Measurements from ENCODE around the gene JAG2.

The JAG2 gene

GRCh38 chr14:105162669-105162979 lies 6.0 kb downstream of the JAG2 start:
- POLR2A ChIA-PET = no interaction called here
- H3K9me3 ChIP-seq (ENCODE audit: control insufficient read depth, insufficient read depth, low read depth, low read length) = no peaks in the 10 kb centered on the region
- CTCF ChIA-PET = no interaction called here
- 0 out of 2 replicates have a peak overlapping the region, but pooled peaks have one; percentile 11 for H3K27ac ChIP-seq (ENCODE audit: extremely low read depth, low read depth, low read length)
- TF ChIP-seq, protein P1, sequence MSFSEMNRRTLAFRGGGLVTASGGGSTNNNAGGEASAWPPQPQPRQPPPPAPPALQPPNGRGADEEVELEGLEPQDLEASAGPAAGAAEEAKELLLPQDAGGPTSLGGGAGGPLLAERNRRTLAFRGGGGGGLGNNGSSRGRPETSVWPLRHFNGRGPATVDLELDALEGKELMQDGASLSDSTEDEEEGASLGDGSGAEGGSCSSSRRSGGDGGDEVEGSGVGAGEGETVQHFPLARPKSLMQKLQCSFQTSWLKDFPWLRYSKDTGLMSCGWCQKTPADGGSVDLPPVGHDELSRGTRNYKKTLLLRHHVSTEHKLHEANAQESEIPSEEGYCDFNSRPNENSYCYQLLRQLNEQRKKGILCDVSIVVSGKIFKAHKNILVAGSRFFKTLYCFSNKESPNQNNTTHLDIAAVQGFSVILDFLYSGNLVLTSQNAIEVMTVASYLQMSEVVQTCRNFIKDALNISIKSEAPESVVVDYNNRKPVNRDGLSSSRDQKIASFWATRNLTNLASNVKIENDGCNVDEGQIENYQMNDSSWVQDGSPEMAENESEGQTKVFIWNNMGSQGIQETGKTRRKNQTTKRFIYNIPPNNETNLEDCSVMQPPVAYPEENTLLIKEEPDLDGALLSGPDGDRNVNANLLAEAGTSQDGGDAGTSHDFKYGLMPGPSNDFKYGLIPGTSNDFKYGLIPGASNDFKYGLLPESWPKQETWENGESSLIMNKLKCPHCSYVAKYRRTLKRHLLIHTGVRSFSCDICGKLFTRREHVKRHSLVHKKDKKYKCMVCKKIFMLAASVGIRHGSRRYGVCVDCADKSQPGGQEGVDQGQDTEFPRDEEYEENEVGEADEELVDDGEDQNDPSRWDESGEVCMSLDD (tag by site-specific recombination; IDR thresholded peaks at IDR 0.05) = peak; percentile 98
- no peak for TF ChIP-seq ZNF529 (tag by site-specific recombination; IDR thresholded peaks at IDR 0.05; ENCODE audit: insufficient replicate concordance)
- TF ChIP-seq GLI2 (tag by site-specific recombination; IDR thresholded peaks at IDR 0.05; ENCODE audit: borderline replicate concordance, low read depth) = no peak
- TF ChIP-seq OVOL3 (tag by site-specific recombination; IDR thresholded peaks at IDR 0.05) = no peak
- TF ChIP-seq ZEB2 (tag by site-specific recombination; IDR thresholded peaks at IDR 0.05) = no peak
- TF ChIP-seq ZBTB20 (tag by site-specific recombination; IDR thresholded peaks at IDR 0.05) = peak; percentile 26; the same call in 1 of the 2 replicates
- H3K4me3 ChIP-seq (ENCODE audit: low read depth, low read length) = no peak overlapping the region
- peaks cover 5% of the 10 kb centered on the region; the same call in 1 of the 2 replicates for H3K4me1 ChIP-seq (ENCODE audit: control insufficient read depth, insufficient read depth, low read length)
- peaks cover 0 to 8% of the 10 kb centered on the region in 2 experiments; a peak in 1 of 3 replicates for H3K36me3 ChIP-seq (ENCODE audit: control insufficient read depth in 2 of 2, insufficient read depth in 1 of 2, low read length in 2 of 2)

DNA sequence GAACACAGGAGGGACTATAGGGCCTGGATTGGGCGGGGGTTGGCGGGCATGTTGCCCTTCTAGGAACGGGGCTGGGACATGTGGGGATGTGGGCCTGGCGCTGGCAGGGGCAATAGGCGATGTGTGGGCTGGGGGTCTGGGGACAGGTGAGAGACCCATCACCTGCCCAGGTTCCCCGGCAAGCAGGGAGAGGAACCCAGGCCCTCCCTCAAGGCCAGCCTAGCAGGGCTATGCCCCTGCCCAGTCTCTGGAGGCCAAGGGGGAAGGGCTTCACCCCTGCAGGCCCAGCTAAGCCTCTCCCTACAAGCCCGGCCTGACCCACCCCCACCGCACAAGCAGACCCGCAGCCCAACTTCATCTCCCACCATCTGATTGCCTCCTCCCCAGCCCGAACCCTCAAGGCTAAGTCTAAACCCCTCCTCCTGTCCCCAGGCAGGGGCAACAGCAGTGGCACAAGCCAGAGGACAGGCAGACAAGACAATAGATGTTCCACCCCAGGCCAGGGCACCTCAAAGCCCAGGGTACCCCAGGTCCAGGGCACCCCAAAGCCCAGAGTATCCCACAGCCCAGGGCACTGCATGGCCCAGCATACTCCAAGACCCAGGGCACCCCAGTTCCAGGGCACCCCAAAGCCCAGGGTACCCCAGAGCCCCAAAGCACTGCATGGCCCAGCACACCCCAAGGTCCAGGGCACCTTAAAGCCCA lies 6.5 kb downstream of the JAG2 start:
- Histone ChIP-seq H3K27ac (ENCODE audit: extremely low read depth, low read depth, low read length) (no peak overlapping the region), H3K4me3 (ENCODE audit: low read depth, low read length) (no peak overlapping the region), H3K36me3 (ENCODE audit: control insufficient read depth in 2 of 2, insufficient read depth in 1 of 2, low read length in 2 of 2) (peaks cover 0 to 13% of the 10 kb centered on the region in 2 experiments; a peak in 1 of 3 replicates), H3K4me1 (ENCODE audit: control insufficient read depth, insufficient read depth, low read length) (peaks cover 5% of the 10 kb centered on the region; the same call in 1 of the 2 replicates), H3K9me3 (ENCODE audit: control insufficient read depth, insufficient read depth, low read depth, low read length) (no peaks in the 10 kb centered on the region)
- ChIA-PET CTCF (no interaction called here), POLR2A (no interaction called here)
- TF ChIP-seq, protein P2, sequence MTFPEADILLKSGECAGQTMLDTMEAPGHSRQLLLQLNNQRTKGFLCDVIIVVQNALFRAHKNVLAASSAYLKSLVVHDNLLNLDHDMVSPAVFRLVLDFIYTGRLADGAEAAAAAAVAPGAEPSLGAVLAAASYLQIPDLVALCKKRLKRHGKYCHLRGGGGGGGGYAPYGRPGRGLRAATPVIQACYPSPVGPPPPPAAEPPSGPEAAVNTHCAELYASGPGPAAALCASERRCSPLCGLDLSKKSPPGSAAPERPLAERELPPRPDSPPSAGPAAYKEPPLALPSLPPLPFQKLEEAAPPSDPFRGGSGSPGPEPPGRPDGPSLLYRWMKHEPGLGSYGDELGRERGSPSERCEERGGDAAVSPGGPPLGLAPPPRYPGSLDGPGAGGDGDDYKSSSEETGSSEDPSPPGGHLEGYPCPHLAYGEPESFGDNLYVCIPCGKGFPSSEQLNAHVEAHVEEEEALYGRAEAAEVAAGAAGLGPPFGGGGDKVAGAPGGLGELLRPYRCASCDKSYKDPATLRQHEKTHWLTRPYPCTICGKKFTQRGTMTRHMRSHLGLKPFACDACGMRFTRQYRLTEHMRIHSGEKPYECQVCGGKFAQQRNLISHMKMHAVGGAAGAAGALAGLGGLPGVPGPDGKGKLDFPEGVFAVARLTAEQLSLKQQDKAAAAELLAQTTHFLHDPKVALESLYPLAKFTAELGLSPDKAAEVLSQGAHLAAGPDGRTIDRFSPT (tag by site-specific recombination; IDR thresholded peaks at IDR 0.05) = peak; percentile 77
- TF ChIP-seq ZFP69B (tag by site-specific recombination; IDR thresholded peaks at IDR 0.05) (no peak), SP2 (tag by site-specific recombination; IDR thresholded peaks at IDR 0.05) (peak; percentile 27; the same call in 1 of the 2 replicates), MZF1 (tag by site-specific recombination; IDR thresholded peaks at IDR 0.05; ENCODE audit: borderline replicate concordance) (no peak), ATF2 (tag by site-specific recombination; IDR thresholded peaks at IDR 0.05; ENCODE audit: low read depth) (no peak), PATZ1 (tag by site-specific recombination; IDR thresholded peaks at IDR 0.05) (peak; percentile 41; the same call in 1 of the 2 replicates)
- TF ChIP-seq, protein P1 (tag by site-specific recombination; IDR thresholded peaks at IDR 0.05) = peak; percentile 100
